Smooth muscle cell (in vitro differentiated cells): ENCODE data around the gene SPATA31D3. TPM values are rescaled to one million over a fixed set of nuclear protein-coding genes. Genes with fewer than 3 reads are reported as not detected.

Experiments
- DNase-seq: peaks from one replicate; lab custom pipeline; 2025; ENCODE audit not compliant: unreplicated experiment; lab: John Stamatoyannopoulos, UW
- H2AFZ ChIP-seq: fragments of 200-600 bp; sonication (generic); 2 replicates; pipeline ENCODE4 v1.6.0; 2016; ENCODE audit warnings: antibody characterized with exemption, low read depth, mild to moderate bottlenecking
- H3F3A ChIP-seq: fragments of 200-600 bp; sonication (generic); 2 replicates; pipeline ENCODE4 v1.6.0; 2017; ENCODE audit warnings: antibody characterized with exemption, low read depth
- H3K27ac ChIP-seq: fragments of 200-600 bp; sonication (generic); 2 replicates; pipeline ENCODE4 v1.5.1; 2016; ENCODE audit warnings: low read depth, mild to moderate bottlenecking
- H3K27me3 ChIP-seq: fragments of 200-600 bp; sonication (generic); 2 replicates; pipeline ENCODE4 v1.6.1; 2016; ENCODE audit warnings: low read depth, mild to moderate bottlenecking
- H3K36me3 ChIP-seq: fragments of 200-600 bp; sonication (generic); 2 replicates; pipeline ENCODE4 v1.5.1; 2016; ENCODE audit warnings: low read depth
- H3K4me1 ChIP-seq: fragments of 200-600 bp; sonication (generic); 2 replicates; pipeline ENCODE4 v1.5.1; 2016; ENCODE audit warnings: low read depth
- H3K4me2 ChIP-seq: fragments of 200-600 bp; sonication (generic); 2 replicates; pipeline ENCODE4 v1.6.0; 2016; ENCODE audit warnings: mild to moderate bottlenecking
- H3K4me3 ChIP-seq: fragments of 200-600 bp; sonication (generic); 2 replicates; pipeline ENCODE4 v1.5.1; 2016; ENCODE audit warnings: mild to moderate bottlenecking
- H3K79me2 ChIP-seq: fragments of 200-600 bp; sonication (generic); 2 replicates; pipeline ENCODE4 v1.6.0; 2016; ENCODE audit warnings: low read depth, mild to moderate bottlenecking
- H3K9ac ChIP-seq: fragments of 200-600 bp; sonication (generic); 2 replicates; pipeline ENCODE4 v1.6.0; 2016; ENCODE audit warnings: low read depth
- H3K9me3 ChIP-seq: fragments of 200-600 bp; sonication (generic); replicated peaks from 2 replicates; pipeline ENCODE4 v1.5.1; 2016; ENCODE audit warnings: low read depth
- H4K20me1 ChIP-seq: fragments of 200-600 bp; sonication (generic); 2 replicates; pipeline ENCODE4 v1.6.0; 2016; ENCODE audit warnings: low read depth
- WGBS: methylation state at CpG from one replicate; pipeline ENCODE4 v1.1.7; 2016; ENCODE audit warnings: low lambda C conversion rate; 5-methylcytosine and 5-hydroxymethylcytosine counted together
- polyA plus RNA-seq: library from polyadenylated mRNA; unstranded; fragments of >200 nt; fragmentation: Nextera tagmentation; extraction: Ambion mirVana; gene quantifications from 2 replicates; pipeline ENCODE4 v1.2.1, GENCODE V29; 2016
- total RNA-seq: library from RNA; depleted of rRNA; stranded (reverse); fragments of >200 nt; gene quantifications from 2 replicates; pipeline ENCODE4 v1.2.3, GENCODE V29; 2014
- TF ChIP-seq, protein P1 (sequence below): fragments of 200-600 bp; sonication (generic); IDR thresholded peaks from 2 replicates; pipeline ENCODE4 v1.5.1; 2017; ENCODE audit warnings: borderline replicate concordance, mild to moderate bottlenecking, antibody characterized with exemption; ENCODE audit not compliant: insufficient read depth, poor library complexity, severe bottlenecking

The SPATA31D3 gene
- total and polyA plus RNA-seq, 2 experiments from 2014 or later = not detected

- H3K4me1 ChIP-seq = no peaks in the 10 kb centered on the region
- H3K27ac ChIP-seq = no peak overlapping the region
- 100% methylated on average over 1 of the region's 1 CpG for WGBS
- no peaks in the 10 kb centered on the region for H3F3A ChIP-seq
- no peak for DNase-seq
- no peak overlapping the region for H3K9ac ChIP-seq
- no peak overlapping the region for H2AFZ ChIP-seq
- no peak overlapping the region for H3K4me2 ChIP-seq
- H3K79me2 ChIP-seq = no peaks in the 10 kb centered on the region
- TF ChIP-seq, protein P1, sequence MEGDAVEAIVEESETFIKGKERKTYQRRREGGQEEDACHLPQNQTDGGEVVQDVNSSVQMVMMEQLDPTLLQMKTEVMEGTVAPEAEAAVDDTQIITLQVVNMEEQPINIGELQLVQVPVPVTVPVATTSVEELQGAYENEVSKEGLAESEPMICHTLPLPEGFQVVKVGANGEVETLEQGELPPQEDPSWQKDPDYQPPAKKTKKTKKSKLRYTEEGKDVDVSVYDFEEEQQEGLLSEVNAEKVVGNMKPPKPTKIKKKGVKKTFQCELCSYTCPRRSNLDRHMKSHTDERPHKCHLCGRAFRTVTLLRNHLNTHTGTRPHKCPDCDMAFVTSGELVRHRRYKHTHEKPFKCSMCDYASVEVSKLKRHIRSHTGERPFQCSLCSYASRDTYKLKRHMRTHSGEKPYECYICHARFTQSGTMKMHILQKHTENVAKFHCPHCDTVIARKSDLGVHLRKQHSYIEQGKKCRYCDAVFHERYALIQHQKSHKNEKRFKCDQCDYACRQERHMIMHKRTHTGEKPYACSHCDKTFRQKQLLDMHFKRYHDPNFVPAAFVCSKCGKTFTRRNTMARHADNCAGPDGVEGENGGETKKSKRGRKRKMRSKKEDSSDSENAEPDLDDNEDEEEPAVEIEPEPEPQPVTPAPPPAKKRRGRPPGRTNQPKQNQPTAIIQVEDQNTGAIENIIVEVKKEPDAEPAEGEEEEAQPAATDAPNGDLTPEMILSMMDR = no peak
- no peaks in the 10 kb centered on the region for H3K36me3 ChIP-seq
- H3K4me3 ChIP-seq = no peak overlapping the region
- H4K20me1 ChIP-seq = no peaks in the 10 kb centered on the region
- H3K9me3 ChIP-seq = peaks cover 3% of the 10 kb centered on the region
- H3K27me3 ChIP-seq = peaks cover 6% of the 10 kb centered on the region
Measured at GRCh38 chr9:81953096-81953495, 9.8 kb downstream of the SPATA31D3 start.

GRCh38 chr9:81955625-81956024 is 12.3 kb downstream of the SPATA31D3 start:
- H3K9ac ChIP-seq = no peak overlapping the region
- H2AFZ ChIP-seq = no peak overlapping the region
- no peaks in the 10 kb centered on the region for H3K27me3 ChIP-seq
- H3F3A ChIP-seq = no peaks in the 10 kb centered on the region
- no peak overlapping the region for H3K4me3 ChIP-seq
- no peak overlapping the region for H3K27ac ChIP-seq
- no peaks in the 10 kb centered on the region for H3K4me1 ChIP-seq
- no peaks in the 10 kb centered on the region for H3K36me3 ChIP-seq
- H4K20me1 ChIP-seq = no peaks in the 10 kb centered on the region
- no peaks in the 10 kb centered on the region for H3K79me2 ChIP-seq
- H3K9me3 ChIP-seq = peaks cover 3% of the 10 kb centered on the region
- no peak overlapping the region for H3K4me2 ChIP-seq
- no peak for DNase-seq
- TF ChIP-seq, protein P1 = no peak

DNA sequence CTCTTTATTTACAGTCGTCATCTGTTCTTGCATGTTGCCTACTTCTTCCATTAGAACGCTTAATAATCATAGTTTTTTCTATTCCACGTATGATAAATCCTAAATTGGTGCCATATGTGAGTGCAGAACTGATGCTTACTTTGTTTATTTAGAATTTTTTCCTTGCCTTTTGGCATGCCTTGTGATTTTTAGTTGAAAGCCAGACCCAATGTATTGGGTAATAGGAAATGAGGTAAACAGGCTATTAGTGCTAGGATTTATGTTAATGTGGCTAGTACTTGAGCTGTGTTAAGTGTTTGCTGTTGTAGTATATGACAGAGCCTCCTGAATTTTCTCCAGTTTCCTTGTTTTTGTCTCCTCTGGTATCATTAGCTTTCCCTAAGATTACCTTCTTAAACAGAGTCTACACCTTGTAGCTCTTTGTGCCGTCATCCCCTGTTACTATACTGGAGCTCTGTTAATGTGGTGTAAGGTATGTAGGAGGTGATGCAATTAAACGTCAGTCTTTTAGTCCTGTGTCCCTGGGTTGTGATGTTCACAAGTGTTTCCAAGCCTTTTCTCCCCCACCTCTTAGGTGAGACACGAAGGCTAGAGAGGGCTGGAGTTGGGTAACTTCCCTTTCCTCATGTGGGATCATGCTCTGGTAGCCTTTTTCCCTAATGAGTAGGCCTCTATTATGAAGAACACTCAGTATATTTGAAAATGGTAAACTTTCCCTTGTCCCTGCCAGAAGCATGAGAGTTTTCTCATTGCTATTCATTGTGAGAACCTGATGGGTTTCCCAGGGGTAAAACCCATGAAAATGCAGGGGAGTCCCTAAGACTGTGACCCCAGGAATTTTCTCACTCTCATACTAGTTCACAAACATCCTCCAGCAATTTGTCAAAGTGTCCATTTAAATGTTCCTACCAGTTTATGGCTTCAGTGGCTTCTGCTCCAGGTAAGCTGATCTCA is 21.2 kb downstream of the SPATA31D3 start:
- TF ChIP-seq, protein P1 = no peak
- no peak for DNase-seq
- H4K20me1 ChIP-seq = no peaks in the 10 kb centered on the region

More for the DNA sequence above, 21.2 kb downstream of the SPATA31D3 start:
- H3K79me2 ChIP-seq = no peaks in the 10 kb centered on the region
- no peak overlapping the region for H2AFZ ChIP-seq
- H3F3A ChIP-seq = no peaks in the 10 kb centered on the region
- H3K4me3 ChIP-seq = no peak overlapping the region
- no peaks in the 10 kb centered on the region for H3K9me3 ChIP-seq
- no peaks in the 10 kb centered on the region for H3K4me1 ChIP-seq
- H3K9ac ChIP-seq = no peak overlapping the region
- no peak overlapping the region for H3K4me2 ChIP-seq
- H3K27ac ChIP-seq = no peak overlapping the region
- H3K36me3 ChIP-seq = no peaks in the 10 kb centered on the region
- H3K27me3 ChIP-seq = no peaks in the 10 kb centered on the region
- WGBS = 62% methylated on average over 6 of the region's 6 CpGs
